ENCODE measurements around the gene CLCN6.

DNA sequence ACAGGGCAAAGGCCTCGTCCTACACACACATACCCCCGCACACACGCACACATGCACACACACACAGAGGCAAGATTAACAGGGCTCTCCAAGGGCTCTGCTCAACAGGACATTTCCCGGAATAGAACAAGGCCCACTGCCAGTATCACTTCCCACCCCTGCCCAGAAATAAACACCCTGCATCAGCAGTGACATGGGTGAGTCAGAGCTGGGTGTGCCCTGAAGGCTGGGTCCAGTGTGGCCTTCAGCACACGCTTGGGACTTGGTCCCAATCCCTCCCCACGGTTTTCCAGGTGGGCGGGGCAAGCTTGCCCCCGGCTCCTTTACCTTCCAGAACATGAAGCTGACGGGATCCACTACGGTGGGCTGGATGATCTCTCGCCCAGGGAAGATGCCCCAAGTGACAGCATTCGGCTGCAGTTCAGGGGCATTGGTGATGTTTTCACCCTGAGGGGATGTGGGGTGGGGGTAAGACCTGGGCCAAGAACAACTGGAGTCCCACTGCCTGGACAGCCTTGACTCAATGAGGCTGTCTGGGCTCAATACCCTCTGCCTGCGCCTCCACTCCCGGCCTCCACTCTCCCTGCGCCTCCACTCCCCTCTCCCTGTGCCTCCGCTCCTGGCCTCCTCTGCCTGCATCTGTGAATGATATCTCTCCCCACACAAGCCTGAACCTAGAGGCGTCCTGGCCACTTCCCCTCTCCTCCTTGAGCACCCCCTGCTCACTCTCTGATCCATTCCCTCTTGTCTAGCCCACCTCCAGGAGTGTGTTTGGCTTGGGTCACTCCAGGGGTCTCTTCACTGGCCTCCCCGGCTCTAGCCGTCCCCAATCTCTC is 14.9 kb upstream of the CLCN6 start:
- TF ChIP-seq, protein P1, sequence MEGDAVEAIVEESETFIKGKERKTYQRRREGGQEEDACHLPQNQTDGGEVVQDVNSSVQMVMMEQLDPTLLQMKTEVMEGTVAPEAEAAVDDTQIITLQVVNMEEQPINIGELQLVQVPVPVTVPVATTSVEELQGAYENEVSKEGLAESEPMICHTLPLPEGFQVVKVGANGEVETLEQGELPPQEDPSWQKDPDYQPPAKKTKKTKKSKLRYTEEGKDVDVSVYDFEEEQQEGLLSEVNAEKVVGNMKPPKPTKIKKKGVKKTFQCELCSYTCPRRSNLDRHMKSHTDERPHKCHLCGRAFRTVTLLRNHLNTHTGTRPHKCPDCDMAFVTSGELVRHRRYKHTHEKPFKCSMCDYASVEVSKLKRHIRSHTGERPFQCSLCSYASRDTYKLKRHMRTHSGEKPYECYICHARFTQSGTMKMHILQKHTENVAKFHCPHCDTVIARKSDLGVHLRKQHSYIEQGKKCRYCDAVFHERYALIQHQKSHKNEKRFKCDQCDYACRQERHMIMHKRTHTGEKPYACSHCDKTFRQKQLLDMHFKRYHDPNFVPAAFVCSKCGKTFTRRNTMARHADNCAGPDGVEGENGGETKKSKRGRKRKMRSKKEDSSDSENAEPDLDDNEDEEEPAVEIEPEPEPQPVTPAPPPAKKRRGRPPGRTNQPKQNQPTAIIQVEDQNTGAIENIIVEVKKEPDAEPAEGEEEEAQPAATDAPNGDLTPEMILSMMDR (IDR thresholded peaks at IDR 0.05) = no peak
- TF ChIP-seq POLR2A (IDR thresholded peaks at IDR 0.05) = peak in 1 of 2 donors; percentile 47
